ENCODE data around the gene FAM216B. TPM values are rescaled to one million over a fixed set of nuclear protein-coding genes. Genes with fewer than 3 reads are reported as not detected.

The FAM216B gene
- polyA plus RNA-seq, 3 donors = not detected

DNA sequence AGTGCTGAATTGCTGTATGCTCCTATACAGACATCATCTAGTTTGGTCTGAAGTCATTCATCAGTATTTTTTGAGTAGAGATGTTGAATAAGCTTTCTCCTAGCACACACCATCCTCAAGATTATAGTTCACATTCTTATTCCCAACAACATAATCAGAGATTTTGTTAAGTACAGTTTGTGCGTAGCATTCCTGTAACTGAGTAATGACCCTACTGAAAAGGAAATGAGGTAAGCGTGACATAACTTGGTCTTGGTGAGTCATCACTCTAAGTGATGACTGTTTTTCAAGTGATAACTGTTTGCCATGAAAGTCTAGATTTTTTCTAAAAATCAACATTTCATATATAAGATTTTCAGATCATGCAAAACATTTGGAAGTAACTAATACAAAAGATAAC is 18.5 kb upstream of the FAM216B start:
- Mint-ChIP-seq H3K4me3 (no peak overlapping the region), H3K27me3 (ENCODE audit: low read depth in 3 of 3) (peaks cover 0 to 4% (median 0%) of the 10 kb centered on the region in 3 donors), H3K9me3 (peaks cover 0 to 8% (median 1%) of the 10 kb centered on the region in 7 donors), H3K4me1 (no peaks in the 10 kb centered on the region), H3K36me3 (no peaks in the 10 kb centered on the region), H3K27ac (no peak overlapping the region)
- no peak for TF ChIP-seq CTCF (IDR thresholded peaks at IDR 0.05)
- H3K4me3 ChIP-seq (replicated peaks in 1 of 3; ENCODE audit: low read depth in 2 of 3, low read length in 3 of 3) = no peak overlapping the region
- no peaks in the 10 kb centered on the region for H3K36me3 ChIP-seq (replicated peaks in 1 of 2; ENCODE audit: control insufficient read depth in 1 of 2, insufficient read depth in 2 of 2, low read length in 2 of 2)
- H3K79me2 ChIP-seq (ENCODE audit: insufficient read depth, low read length) = no peaks in the 10 kb centered on the region
- H3K27me3 ChIP-seq (ENCODE audit: control insufficient read depth in 2 of 2, insufficient read depth in 2 of 2, low read length in 2 of 2) = no peaks in the 10 kb centered on the region
- H3K27ac ChIP-seq (ENCODE audit: low read depth in 1 of 2, low read length in 2 of 2) = no peak overlapping the region
- H4K20me1 ChIP-seq (ENCODE audit: insufficient read depth, low read length) = no peaks in the 10 kb centered on the region
- no peaks in the 10 kb centered on the region for H3K4me1 ChIP-seq (ENCODE audit: control insufficient read depth in 1 of 2, insufficient read depth in 2 of 2, low read length in 2 of 2)
- H3K4me2 ChIP-seq (replicated peaks; ENCODE audit: extremely low read depth, low read length, poor library complexity, severe bottlenecking) = no peak overlapping the region
- no peaks in the 10 kb centered on the region for H3K9me3 ChIP-seq (replicated peaks in 1 of 2; ENCODE audit: control insufficient read depth in 1 of 2, insufficient read depth in 1 of 2, low read length in 2 of 2)
- H2AFZ ChIP-seq (ENCODE audit: insufficient read depth, low read depth, low read length, poor library complexity, severe bottlenecking) = no peak overlapping the region
- H3K9ac ChIP-seq (ENCODE audit: insufficient read depth, low read length, poor library complexity, severe bottlenecking) = no peak overlapping the region
- WGBS (ENCODE audit: insufficient coverage) = 100% methylated on average over 1 of the region's 2 CpGs
- peak in 1 of 3 donors; percentile 48 for DNase-seq
- intact Hi-C loops (cut with micrococcal nuclease) = no loop called here

GRCh38 chr13:42766016-42766415 is 15.4 kb upstream of the FAM216B start:
- H3K27ac Mint-ChIP-seq = no peak overlapping the region
- TF ChIP-seq CTCF (IDR thresholded peaks at IDR 0.05) = no peak

More at GRCh38 chr13:42766016-42766415, 15.4 kb upstream of the FAM216B start:
- WGBS (ENCODE audit: insufficient coverage) = no CpG with 5 or more reads among the region's 1 CpG
- Histone ChIP-seq H3K27me3 (ENCODE audit: control insufficient read depth in 2 of 2, insufficient read depth in 2 of 2, low read length in 2 of 2) (no peaks in the 10 kb centered on the region), H3K36me3 (replicated peaks in 1 of 2; ENCODE audit: control insufficient read depth in 1 of 2, insufficient read depth in 2 of 2, low read length in 2 of 2) (no peaks in the 10 kb centered on the region), H2AFZ (ENCODE audit: insufficient read depth, low read depth, low read length, poor library complexity, severe bottlenecking) (no peak overlapping the region), H3K4me3 (replicated peaks in 1 of 3; ENCODE audit: low read depth in 2 of 3, low read length in 3 of 3) (no peak overlapping the region), H4K20me1 (ENCODE audit: insufficient read depth, low read length) (no peaks in the 10 kb centered on the region), H3K4me1 (ENCODE audit: control insufficient read depth in 1 of 2, insufficient read depth in 2 of 2, low read length in 2 of 2) (no peaks in the 10 kb centered on the region), H3K4me2 (replicated peaks; ENCODE audit: extremely low read depth, low read length, poor library complexity, severe bottlenecking) (no peak overlapping the region), H3K9ac (ENCODE audit: insufficient read depth, low read length, poor library complexity, severe bottlenecking) (no peak overlapping the region), H3K9me3 (replicated peaks in 1 of 2; ENCODE audit: control insufficient read depth in 1 of 2, insufficient read depth in 1 of 2, low read length in 2 of 2) (no peaks in the 10 kb centered on the region), H3K27ac (ENCODE audit: low read depth in 1 of 2, low read length in 2 of 2) (no peak overlapping the region), H3K79me2 (ENCODE audit: insufficient read depth, low read length) (no peaks in the 10 kb centered on the region)
- no peaks in the 10 kb centered on the region for H3K36me3 Mint-ChIP-seq
- peaks cover 1 to 4% (median 2%) of the 10 kb centered on the region in 3 donors for H3K27me3 Mint-ChIP-seq (ENCODE audit: low read depth in 3 of 3)
- no peak overlapping the region for H3K4me3 Mint-ChIP-seq
- no peak for DNase-seq
- no peaks in the 10 kb centered on the region for H3K4me1 Mint-ChIP-seq
- peaks cover 0 to 10% (median 2%) of the 10 kb centered on the region in 7 donors for H3K9me3 Mint-ChIP-seq
- intact Hi-C loops (cut with micrococcal nuclease) = no loop called here

Data from CD14-positive monocyte (primary cell).